Measurements from ENCODE around the gene CARNS1.
"Not testable (repeated sequence)": the region's sequence is repeated elsewhere in the genome, so short reads cannot be mapped to it uniquely, and the experiment has no call there.

The CARNS1 gene

GRCh38 chr11:67458266-67458665 is 42.8 kb downstream of the CARNS1 start:
- Mint-ChIP-seq H3K36me3 (ENCODE audit: low read depth) (no peaks in the 10 kb centered on the region), H3K4me3 (no peak overlapping the region), H3K27me3 (no peaks in the 10 kb centered on the region), H3K27ac (no peak overlapping the region), H3K4me1 (ENCODE audit: low read depth) (peaks cover 17% of the 10 kb centered on the region), H3K9me3 (no peaks in the 10 kb centered on the region)

GRCh38 chr11:67463186-67463585 is 47.7 kb downstream of the CARNS1 start:
- Mint-ChIP-seq H3K27ac (no peak overlapping the region), H3K9me3 (no peaks in the 10 kb centered on the region), H3K36me3 (ENCODE audit: low read depth) (no peaks in the 10 kb centered on the region), H3K4me1 (ENCODE audit: low read depth) (peaks cover 44% of the 10 kb centered on the region), H3K27me3 (no peaks in the 10 kb centered on the region), H3K4me3 (no peak overlapping the region)

GRCh38 chr11:67463680-67464410 is 48.4 kb downstream of the CARNS1 start:
- Mint-ChIP-seq H3K9me3 (no peaks in the 10 kb centered on the region), H3K4me3 (peak overlapping the region; percentile 87), H3K27ac (peak overlapping the region; percentile 55), H3K27me3 (no peaks in the 10 kb centered on the region), H3K36me3 (ENCODE audit: low read depth) (no peaks in the 10 kb centered on the region), H3K4me1 (ENCODE audit: low read depth) (peaks cover 44% of the 10 kb centered on the region)

GRCh38 chr11:67464411-67465188 is 49.1 kb downstream of the CARNS1 start:
- Mint-ChIP-seq H3K4me3 (peak overlapping the region; percentile 87), H3K4me1 (ENCODE audit: low read depth) (peaks cover 42% of the 10 kb centered on the region), H3K9me3 (no peaks in the 10 kb centered on the region), H3K27me3 (no peaks in the 10 kb centered on the region), H3K36me3 (ENCODE audit: low read depth) (no peaks in the 10 kb centered on the region), H3K27ac (peak overlapping the region; percentile 85)

GRCh38 chr11:67465189-67465510 is 49.7 kb downstream of the CARNS1 start:
- H3K36me3 Mint-ChIP-seq (ENCODE audit: low read depth), result no peaks in the 10 kb centered on the region
- H3K4me3 Mint-ChIP-seq, result peak overlapping the region; percentile 87
- no peaks in the 10 kb centered on the region for H3K27me3 Mint-ChIP-seq
- peak overlapping the region; percentile 85 for H3K27ac Mint-ChIP-seq
- no peaks in the 10 kb centered on the region for H3K9me3 Mint-ChIP-seq
- peaks cover 37% of the 10 kb centered on the region for H3K4me1 Mint-ChIP-seq (ENCODE audit: low read depth)

GRCh38 chr11:67465530-67465929 is 50.1 kb downstream of the CARNS1 start:
- H3K27me3 Mint-ChIP-seq; H3K9me3 Mint-ChIP-seq; H3K36me3 Mint-ChIP-seq (ENCODE audit: low read depth): not testable (repeated sequence)
- Mint-ChIP-seq H3K4me1 (ENCODE audit: low read depth) (peaks cover 37% of the 10 kb centered on the region), H3K27ac (peak overlapping the region; percentile 85), H3K4me3 (peak overlapping the region; percentile 87)

GRCh38 chr11:67466367-67466766 is 50.9 kb downstream of the CARNS1 start:
- H3K36me3 Mint-ChIP-seq (ENCODE audit: low read depth), result no peaks in the 10 kb centered on the region
- no peak overlapping the region for H3K4me3 Mint-ChIP-seq
- no peaks in the 10 kb centered on the region for H3K9me3 Mint-ChIP-seq
- H3K4me1 Mint-ChIP-seq (ENCODE audit: low read depth), result peaks cover 35% of the 10 kb centered on the region
- H3K27ac Mint-ChIP-seq, result no peak overlapping the region
- no peaks in the 10 kb centered on the region for H3K27me3 Mint-ChIP-seq

- Mint-ChIP-seq H3K9me3 (no peaks in the 10 kb centered on the region), H3K27me3 (no peaks in the 10 kb centered on the region), H3K27ac (peak overlapping the region; percentile 88), H3K36me3 (ENCODE audit: low read depth) (no peaks in the 10 kb centered on the region), H3K4me1 (ENCODE audit: low read depth) (peaks cover 35% of the 10 kb centered on the region), H3K4me3 (peak overlapping the region; percentile 91)
These were observed 51.7 kb downstream of the CARNS1 start for GRCh38 chr11:67466962-67467771.

GRCh38 chr11:67468056-67468455 is 52.6 kb downstream of the CARNS1 start:
- H3K36me3 Mint-ChIP-seq (ENCODE audit: low read depth), result no peaks in the 10 kb centered on the region
- H3K4me1 Mint-ChIP-seq (ENCODE audit: low read depth), result peaks cover 35% of the 10 kb centered on the region
- no peaks in the 10 kb centered on the region for H3K9me3 Mint-ChIP-seq
- H3K4me3 Mint-ChIP-seq, result peak overlapping the region; percentile 91
- H3K27ac Mint-ChIP-seq, result peak overlapping the region; percentile 88
- H3K27me3 Mint-ChIP-seq, result no peaks in the 10 kb centered on the region

- peaks cover 35% of the 10 kb centered on the region for H3K4me1 Mint-ChIP-seq (ENCODE audit: low read depth)
- peak overlapping the region; percentile 88 for H3K27ac Mint-ChIP-seq
- no peaks in the 10 kb centered on the region for H3K9me3 Mint-ChIP-seq
- H3K4me3 Mint-ChIP-seq, result peak overlapping the region; percentile 91
- H3K27me3 Mint-ChIP-seq, result no peaks in the 10 kb centered on the region
- H3K36me3 Mint-ChIP-seq (ENCODE audit: low read depth), result no peaks in the 10 kb centered on the region
These were observed 52.9 kb downstream of the CARNS1 start for GRCh38 chr11:67468456-67468758.

GRCh38 chr11:67468759-67469507 is 53.5 kb downstream of the CARNS1 start, which contains the start of gene TMEM134:
Gene TMEM134, minus strand, starts transcription at chr11:67469251. Its CDS starts 59 bp downstream, at chr11:67469192.
- Mint-ChIP-seq H3K36me3 (ENCODE audit: low read depth) (no peaks in the 10 kb centered on the region), H3K4me1 (ENCODE audit: low read depth) (peaks cover 35% of the 10 kb centered on the region)

GRCh38 chr11:67469508-67469811 is 54.0 kb downstream of the CARNS1 start:
- no peaks in the 10 kb centered on the region for H3K27me3 Mint-ChIP-seq
- H3K9me3 Mint-ChIP-seq, result no peaks in the 10 kb centered on the region
- H3K4me3 Mint-ChIP-seq, result peak overlapping the region; percentile 75
- no peaks in the 10 kb centered on the region for H3K36me3 Mint-ChIP-seq (ENCODE audit: low read depth)
- H3K4me1 Mint-ChIP-seq (ENCODE audit: low read depth), result peaks cover 30% of the 10 kb centered on the region
- peak overlapping the region; percentile 86 for H3K27ac Mint-ChIP-seq

More at GRCh38 chr11:67468759-67469507, 53.5 kb downstream of the CARNS1 start, which contains the start of gene TMEM134:
- no peaks in the 10 kb centered on the region for H3K9me3 Mint-ChIP-seq
- H3K27ac Mint-ChIP-seq, result peak within 1 kb of the TSS; percentile 88
- H3K27me3 Mint-ChIP-seq, result no peaks in the 10 kb centered on the region
- peak within 1 kb of the TSS; percentile 91 for H3K4me3 Mint-ChIP-seq

GRCh38 chr11:67470337-67471002 is 55.0 kb downstream of the CARNS1 start:
- Mint-ChIP-seq H3K9me3 (no peaks in the 10 kb centered on the region), H3K36me3 (ENCODE audit: low read depth) (no peaks in the 10 kb centered on the region), H3K4me1 (ENCODE audit: low read depth) (peaks cover 26% of the 10 kb centered on the region), H3K27me3 (no peaks in the 10 kb centered on the region), H3K4me3 (peak overlapping the region; percentile 75), H3K27ac (peak overlapping the region; percentile 61)

- Mint-ChIP-seq H3K36me3 (ENCODE audit: low read depth) (no peaks in the 10 kb centered on the region), H3K27me3 (no peaks in the 10 kb centered on the region), H3K4me3 (no peak overlapping the region), H3K27ac (no peak overlapping the region), H3K4me1 (ENCODE audit: low read depth) (peaks cover 10% of the 10 kb centered on the region), H3K9me3 (no peaks in the 10 kb centered on the region)
These were observed 57.4 kb downstream of the CARNS1 start for GRCh38 chr11:67472882-67473281.

All from stimulated activated naive CD8-positive, alpha-beta T cell treated with anti-CD3 and anti-CD28 coated beads, Interleukin-15, Interleukin-2, amounts not matched to agents 100 ng/mL and 50 ng/mL, for 24 hours (primary cell).